ENCODE results near the gene GANC. TPM values are rescaled to one million over a fixed set of nuclear protein-coding genes. Genes with fewer than 3 reads are reported as not detected.
A peak's percentile ranks its signal among the peaks of the same experiment; 100 is the strongest.

The GANC gene
- total RNA-seq, 2 donors from 2014 or later: 32.0 to 78.8 TPM

GRCh38 chr15:42274702-42274989 is 1.6 kb downstream of the GANC start:
- Histone ChIP-seq H3K9me3 (no peaks in the 10 kb centered on the region), H3K4me3 (peak overlapping the region; percentile 89), H3K27ac (peak overlapping the region; percentile 97 to 100), H3K36me3 (peaks cover 12% of the 10 kb centered on the region), H3K4me1 (ENCODE audit: control insufficient read depth in 1 of 2, low read depth in 2 of 2) (peaks cover 33 to 51% of the 10 kb centered on the region in 2 donors), H3K27me3 (replicated peaks; ENCODE audit: insufficient read depth) (no peaks in the 10 kb centered on the region)
- ATAC-seq (ENCODE audit: insufficient number of reproducible peaks, low FRiP score, low read depth) (no peak), DNase-seq (ENCODE audit: low spot score) (no peak)
- TF ChIP-seq, protein P1, sequence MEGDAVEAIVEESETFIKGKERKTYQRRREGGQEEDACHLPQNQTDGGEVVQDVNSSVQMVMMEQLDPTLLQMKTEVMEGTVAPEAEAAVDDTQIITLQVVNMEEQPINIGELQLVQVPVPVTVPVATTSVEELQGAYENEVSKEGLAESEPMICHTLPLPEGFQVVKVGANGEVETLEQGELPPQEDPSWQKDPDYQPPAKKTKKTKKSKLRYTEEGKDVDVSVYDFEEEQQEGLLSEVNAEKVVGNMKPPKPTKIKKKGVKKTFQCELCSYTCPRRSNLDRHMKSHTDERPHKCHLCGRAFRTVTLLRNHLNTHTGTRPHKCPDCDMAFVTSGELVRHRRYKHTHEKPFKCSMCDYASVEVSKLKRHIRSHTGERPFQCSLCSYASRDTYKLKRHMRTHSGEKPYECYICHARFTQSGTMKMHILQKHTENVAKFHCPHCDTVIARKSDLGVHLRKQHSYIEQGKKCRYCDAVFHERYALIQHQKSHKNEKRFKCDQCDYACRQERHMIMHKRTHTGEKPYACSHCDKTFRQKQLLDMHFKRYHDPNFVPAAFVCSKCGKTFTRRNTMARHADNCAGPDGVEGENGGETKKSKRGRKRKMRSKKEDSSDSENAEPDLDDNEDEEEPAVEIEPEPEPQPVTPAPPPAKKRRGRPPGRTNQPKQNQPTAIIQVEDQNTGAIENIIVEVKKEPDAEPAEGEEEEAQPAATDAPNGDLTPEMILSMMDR (IDR thresholded peaks at IDR 0.05): no peak

DNA sequence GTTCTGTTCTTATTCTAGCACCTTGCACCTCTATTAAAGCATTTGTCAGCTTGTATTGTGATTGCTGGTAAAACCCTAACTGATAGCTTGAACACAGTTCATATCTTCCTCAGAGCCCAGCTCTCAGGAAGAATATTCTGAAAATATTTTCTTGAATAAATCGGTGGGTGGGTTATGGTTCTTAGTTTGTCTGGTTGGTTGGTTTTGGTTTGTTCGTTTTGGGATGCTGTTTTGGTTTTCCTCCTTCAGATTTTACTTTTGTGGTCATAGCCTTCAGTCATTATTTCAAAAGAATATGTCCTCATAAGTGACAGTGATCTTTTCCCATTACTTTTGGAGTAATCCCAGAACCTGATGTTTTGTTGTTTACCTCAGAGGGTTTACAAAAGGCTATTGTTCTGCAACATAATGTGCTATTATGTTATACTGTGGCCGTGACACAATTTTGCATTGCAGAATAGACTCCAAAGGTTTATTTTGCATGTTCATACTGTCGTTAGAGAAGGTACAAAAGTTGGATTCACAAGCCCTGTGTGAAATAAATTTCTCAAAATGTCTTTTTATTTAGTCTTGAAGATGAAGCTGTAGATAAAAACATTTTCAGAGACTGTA is 2.9 kb downstream of the GANC start:
- Histone ChIP-seq H3K9me3 (no peaks in the 10 kb centered on the region), H3K4me3 (peak overlapping the region; percentile 89), H3K27me3 (replicated peaks; ENCODE audit: insufficient read depth) (no peaks in the 10 kb centered on the region), H3K27ac (peak overlapping the region; percentile 97 to 100), H3K4me1 (ENCODE audit: control insufficient read depth in 1 of 2, low read depth in 2 of 2) (peaks cover 31 to 41% of the 10 kb centered on the region in 2 donors), H3K36me3 (peaks cover 16% of the 10 kb centered on the region)
- TF ChIP-seq, protein P1 (IDR thresholded peaks at IDR 0.05): no peak
- ATAC-seq (ENCODE audit: insufficient number of reproducible peaks, low FRiP score, low read depth) (no peak), DNase-seq (ENCODE audit: low spot score) (no peak)

- Histone ChIP-seq H3K36me3 (peaks cover 16% of the 10 kb centered on the region), H3K4me1 (ENCODE audit: control insufficient read depth in 1 of 2, low read depth in 2 of 2) (peaks cover 24 to 32% of the 10 kb centered on the region in 2 donors), H3K4me3 (no peak overlapping the region), H3K27me3 (replicated peaks; ENCODE audit: insufficient read depth) (no peaks in the 10 kb centered on the region), H3K27ac (no peak overlapping the region), H3K9me3 (no peaks in the 10 kb centered on the region)
- TF ChIP-seq, protein P1 (IDR thresholded peaks at IDR 0.05): no peak
- ATAC-seq (ENCODE audit: insufficient number of reproducible peaks, low FRiP score, low read depth) (no peak), DNase-seq (ENCODE audit: low spot score) (no peak)
Measured at GRCh38 chr15:42276762-42277161, 3.8 kb downstream of the GANC start.

GRCh38 chr15:42279234-42279723 is 6.3 kb downstream of the GANC start:
- H3K4me3 ChIP-seq: no peak overlapping the region
- TF ChIP-seq, protein P1 (IDR thresholded peaks at IDR 0.05): no peak
- H3K9me3 ChIP-seq: no peaks in the 10 kb centered on the region
- peaks cover 16 to 24% of the 10 kb centered on the region in 2 donors for H3K4me1 ChIP-seq (ENCODE audit: control insufficient read depth in 1 of 2, low read depth in 2 of 2)
- ATAC-seq (ENCODE audit: insufficient number of reproducible peaks, low FRiP score, low read depth) (no peak), DNase-seq (ENCODE audit: low spot score) (no peak)
- H3K27ac ChIP-seq: no peak overlapping the region
- no peaks in the 10 kb centered on the region for H3K27me3 ChIP-seq (replicated peaks; ENCODE audit: insufficient read depth)
- peaks cover 21% of the 10 kb centered on the region for H3K36me3 ChIP-seq

DNA sequence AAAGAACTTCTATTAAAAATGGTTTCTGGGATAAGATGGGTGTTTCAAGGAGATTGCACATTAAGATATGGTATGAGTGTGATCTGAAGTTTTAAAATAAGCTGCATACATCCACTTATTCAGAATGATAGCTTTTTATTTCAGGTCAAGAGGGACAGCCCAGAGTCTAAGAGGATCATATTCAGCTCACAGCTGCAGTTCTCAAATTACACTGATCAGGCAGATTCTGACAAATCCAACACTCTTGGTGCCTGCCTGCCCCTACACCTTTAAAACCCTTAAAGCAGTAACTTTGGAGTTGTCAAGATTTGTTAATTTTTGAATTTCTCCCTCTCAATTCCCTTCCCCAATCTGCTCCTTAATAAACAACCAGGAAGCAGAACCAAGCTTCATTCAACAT is 9.3 kb downstream of the GANC start:
- no peak overlapping the region for H3K27ac ChIP-seq
- no peak for DNase-seq (ENCODE audit: low spot score)
- H3K36me3 ChIP-seq: peaks cover 21% of the 10 kb centered on the region
- H3K27me3 ChIP-seq (replicated peaks; ENCODE audit: insufficient read depth): no peaks in the 10 kb centered on the region
- H3K4me3 ChIP-seq: no peak overlapping the region
- ATAC-seq (ENCODE audit: insufficient number of reproducible peaks, low FRiP score, low read depth): no peak
- H3K4me1 ChIP-seq (ENCODE audit: control insufficient read depth in 1 of 2, low read depth in 2 of 2): no peaks in the 10 kb centered on the region
- TF ChIP-seq, protein P1 (IDR thresholded peaks at IDR 0.05): no peak
- H3K9me3 ChIP-seq: no peaks in the 10 kb centered on the region
